NCI-H524 treated with DMSO at 0.1 percent for 48 hours (cell line): ENCODE measurements around the gene OSMR.

Source experiments
- DNase-seq: peaks from one replicate; lab custom pipeline; 2025; lab: John Stamatoyannopoulos, UW

The OSMR gene

GRCh38 chr5:38926121-38926520 is 80.3 kb downstream of the OSMR start:
- DNase-seq = no peak

- DNase-seq = no peak
Observed at GRCh38 chr5:38927470-38927869, 81.7 kb downstream of the OSMR start.

GRCh38 chr5:38929838-38930237 is 84.0 kb downstream of the OSMR start:
- DNase-seq = no peak

- DNase-seq = no peak
Observed at GRCh38 chr5:38931731-38932130, 85.9 kb downstream of the OSMR start.

GRCh38 chr5:38932854-38933408 is 87.1 kb downstream of the OSMR start:
- DNase-seq = no peak

GRCh38 chr5:38935437-38935836 is 89.6 kb downstream of the OSMR start:
- DNase-seq = no peak

- no peak for DNase-seq
Observed at GRCh38 chr5:38936269-38936668, 90.5 kb downstream of the OSMR start.

GRCh38 chr5:38938424-38938823 is 92.6 kb downstream of the OSMR start:
- no peak for DNase-seq

- no peak for DNase-seq
Observed at GRCh38 chr5:38938973-38939372, 93.2 kb downstream of the OSMR start.

GRCh38 chr5:38940230-38940858 is 94.5 kb downstream of the OSMR start:
- no peak for DNase-seq

- no peak for DNase-seq
Observed at GRCh38 chr5:38941912-38942311, 96.1 kb downstream of the OSMR start.

- DNase-seq = no peak
Observed at GRCh38 chr5:38944282-38944681, 98.5 kb downstream of the OSMR start.

GRCh38 chr5:38948501-38948900 is 102.7 kb downstream of the OSMR start:
- DNase-seq = no peak

- DNase-seq = no peak
Observed at GRCh38 chr5:38953426-38954012, 107.7 kb downstream of the OSMR start.

GRCh38 chr5:38961691-38962090 is 115.9 kb downstream of the OSMR start:
- no peak for DNase-seq

- no peak for DNase-seq
Observed at GRCh38 chr5:38968665-38969064, 122.9 kb downstream of the OSMR start.

GRCh38 chr5:38978036-38978435 is 132.2 kb downstream of the OSMR start:
- no peak for DNase-seq

- no peak for DNase-seq
Observed at GRCh38 chr5:38979535-38979934, 133.7 kb downstream of the OSMR start.
